BLaER1 (cell line): ENCODE data around the gene DAG1.

Experiments used
- H3K27ac ChIP-seq: shearing (Covaris generic); formaldehyde crosslinking; 2 replicates; pipeline ENCODE4 v1.8.1; 2022
- H3K27me3 ChIP-seq: shearing (Covaris generic); formaldehyde crosslinking; 2 replicates; pipeline ENCODE4 v1.8.1; 2022
- H3K36me3 ChIP-seq: shearing (Covaris generic); formaldehyde crosslinking; 2 replicates; pipeline ENCODE4 v1.8.1; 2022
- H3K4me1 ChIP-seq: shearing (Covaris generic); formaldehyde crosslinking; 2 replicates; pipeline ENCODE4 v1.8.1; 2022
- H3K4me2 ChIP-seq: shearing (Covaris generic); formaldehyde crosslinking; 2 replicates; pipeline ENCODE4 v1.8.1; 2022
- H3K4me3 ChIP-seq: shearing (Covaris generic); formaldehyde crosslinking; 2 replicates; pipeline ENCODE4 v1.8.1; 2022
- H3K9ac ChIP-seq: shearing (Covaris generic); formaldehyde crosslinking; 2 replicates; pipeline ENCODE4 v1.8.1; 2022
- H3K9me3 ChIP-seq: shearing (Covaris generic); formaldehyde crosslinking; 2 replicates; pipeline ENCODE4 v1.8.1; 2022
- H4K20me1 ChIP-seq: shearing (Covaris generic); formaldehyde crosslinking; 2 replicates; pipeline ENCODE4 v1.8.1; 2022
- Cebpa-rat ChIP-seq: shearing (Covaris generic); IDR thresholded peaks from 2 replicates; pipeline ENCODE4 v1.8.1; 2022

DAG1 gene

DNA sequence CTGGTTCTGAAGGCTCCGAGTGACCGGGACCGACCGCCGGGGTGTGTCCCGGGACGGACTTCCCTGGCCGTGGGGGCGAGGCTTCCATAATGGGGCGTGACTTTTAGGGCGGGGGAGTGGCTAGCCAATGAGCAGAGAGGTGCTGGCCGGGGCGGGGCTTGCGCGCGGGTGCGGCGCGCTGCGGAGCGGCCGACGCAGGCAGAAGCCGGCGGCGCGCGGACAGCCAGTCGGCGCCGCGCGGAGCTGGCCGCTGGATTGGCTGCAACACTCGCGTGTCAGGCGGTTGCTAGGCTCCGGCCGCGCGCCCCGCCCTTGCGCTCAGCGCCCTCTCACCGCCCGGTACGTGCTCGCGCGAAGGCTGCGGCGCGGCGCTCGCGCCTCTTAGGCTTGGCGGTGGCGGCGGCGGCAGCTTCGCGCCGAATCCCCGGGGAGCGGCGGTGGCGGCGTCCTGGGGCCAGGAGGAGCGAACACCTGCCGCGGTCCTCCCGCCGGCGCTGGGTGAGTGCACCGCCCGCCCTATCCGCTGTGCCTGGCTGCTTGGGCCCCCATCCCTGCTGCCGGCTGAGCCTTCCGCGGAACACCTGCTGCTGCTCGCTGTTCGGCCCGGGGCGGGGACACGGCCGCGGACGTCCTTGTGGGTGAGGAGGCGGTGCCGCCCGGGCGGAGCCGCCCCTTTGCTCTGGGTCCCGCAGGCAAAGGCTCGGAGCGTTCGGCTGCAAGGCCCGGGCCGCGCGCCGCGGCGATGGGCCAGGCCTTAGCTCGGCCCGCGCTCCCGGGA, at the start of gene DAG1:
Gene DAG1, plus strand, starts transcription at position 332 of the 778 bp plus-strand sequence. CDS start 40,268 bp downstream, outside the sequence.
- Histone ChIP-seq H3K36me3 (0 out of 2 replicates have a peak, but pooled peaks cover 10% of the 10 kb centered on the region), H3K4me1 (peaks cover 33% of the 10 kb centered on the region), H3K9me3 (0 out of 2 replicates have a peak, but pooled peaks cover 10% of the 10 kb centered on the region), H3K4me2 (peak within 1 kb of the TSS; percentile 92), H3K4me3 (peak within 1 kb of the TSS; percentile 82), H4K20me1 (peaks cover 20% of the 10 kb centered on the region), H3K9ac (peak within 1 kb of the TSS; percentile 92), H3K27me3 (no peaks in the 10 kb centered on the region), H3K27ac (peak within 1 kb of the TSS; percentile 89)
- TF ChIP-seq Cebpa-rat = no peak

DNA sequence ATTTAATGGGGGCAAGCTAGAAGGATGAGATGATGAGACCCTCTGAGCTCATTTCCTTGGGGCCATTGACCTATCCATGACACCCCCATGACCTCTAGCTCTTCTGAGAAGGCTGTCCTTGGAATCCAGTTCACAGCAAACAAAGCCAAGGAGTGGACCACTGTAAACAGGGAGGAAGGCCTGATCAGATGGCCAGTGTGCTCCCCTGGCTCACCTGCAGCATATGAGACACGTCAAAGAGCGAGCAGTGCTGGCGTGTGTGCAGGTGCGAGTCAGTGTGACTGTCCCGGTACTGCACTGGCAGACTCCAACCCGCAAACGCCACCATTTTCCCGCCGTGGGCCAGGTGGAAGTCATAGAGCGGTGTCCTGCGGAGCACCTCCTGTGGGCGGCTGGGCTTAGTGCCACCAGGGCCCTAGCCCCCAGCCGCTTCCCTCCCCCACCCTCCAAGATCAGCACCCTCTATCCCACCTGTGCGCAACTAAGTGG, 48.1 kb upstream of the DAG1 start:
- Histone ChIP-seq H3K27me3 (no peaks in the 10 kb centered on the region), H3K4me3 (peak overlapping the region; percentile 37; the same call in 1 of the 2 replicates), H3K27ac (peak overlapping the region; percentile 52), H3K4me2 (peak overlapping the region; percentile 64), H3K4me1 (peaks cover 75% of the 10 kb centered on the region), H3K9ac (peak overlapping the region; percentile 27; the same call in 1 of the 2 replicates), H3K36me3 (peaks cover 48% of the 10 kb centered on the region), H4K20me1 (no peaks in the 10 kb centered on the region), H3K9me3 (no peaks in the 10 kb centered on the region)
- no peak for TF ChIP-seq Cebpa-rat

DNA sequence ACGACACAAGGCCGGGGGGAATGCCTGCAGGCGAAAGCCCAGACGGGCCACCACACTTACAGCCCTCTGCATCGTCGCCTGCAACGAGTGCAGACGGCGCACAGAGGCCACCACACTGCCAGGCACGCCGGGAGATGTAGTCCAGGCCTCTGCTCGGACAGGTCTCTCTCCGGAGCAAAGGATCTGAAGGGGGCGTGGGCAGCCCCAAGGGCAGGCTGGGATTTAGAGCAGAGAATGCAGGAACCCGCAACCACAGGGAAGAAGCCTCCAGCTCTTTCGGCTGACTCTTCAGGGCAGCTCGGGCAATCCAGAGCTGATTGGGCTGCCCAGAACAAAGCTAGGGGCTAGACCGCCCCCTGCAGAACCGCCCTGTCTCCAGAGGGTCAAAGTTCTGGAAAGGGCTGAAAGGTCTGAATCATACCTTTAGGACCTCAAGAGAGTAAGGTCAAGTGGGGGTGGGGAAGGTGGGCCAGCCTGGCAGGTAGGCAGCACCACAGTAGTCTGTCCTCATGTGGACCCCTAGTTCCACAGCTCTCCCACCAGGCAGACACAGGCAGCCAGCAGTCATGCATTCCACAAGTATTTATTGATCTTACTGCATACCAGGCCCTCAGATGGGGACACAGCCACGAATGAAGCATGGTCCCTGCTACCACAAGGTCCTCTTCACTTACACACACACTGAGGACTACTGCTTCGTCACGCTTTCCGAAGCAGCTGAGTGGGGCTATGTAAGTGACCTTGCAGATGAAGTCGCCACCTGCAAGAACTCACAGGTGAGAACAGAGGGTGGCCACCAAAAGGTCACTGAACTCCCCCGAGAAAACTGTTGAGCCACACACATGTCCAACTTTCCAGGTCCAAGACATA, 47.5 kb upstream of the DAG1 start, which contains the start of gene AMT:
Gene AMT, minus strand, starts transcription at position 95 of the 870 bp plus-strand sequence. Its CDS starts 23 bp downstream, at position 72.
- peak within 1 kb of the TSS; percentile 64 for H3K4me2 ChIP-seq
- peak within 1 kb of the TSS; percentile 52 for H3K27ac ChIP-seq
- peaks cover 69% of the 10 kb centered on the region for H3K4me1 ChIP-seq
- no peaks in the 10 kb centered on the region for H3K9me3 ChIP-seq
- no peak for TF ChIP-seq Cebpa-rat
- peaks cover 48% of the 10 kb centered on the region for H3K36me3 ChIP-seq
- H3K4me3 ChIP-seq = peak within 1 kb of the TSS; percentile 37; the same call in 1 of the 2 replicates
- no peaks in the 10 kb centered on the region for H4K20me1 ChIP-seq
- no peaks in the 10 kb centered on the region for H3K27me3 ChIP-seq
- H3K9ac ChIP-seq = peak within 1 kb of the TSS; percentile 27; the same call in 1 of the 2 replicates

DNA sequence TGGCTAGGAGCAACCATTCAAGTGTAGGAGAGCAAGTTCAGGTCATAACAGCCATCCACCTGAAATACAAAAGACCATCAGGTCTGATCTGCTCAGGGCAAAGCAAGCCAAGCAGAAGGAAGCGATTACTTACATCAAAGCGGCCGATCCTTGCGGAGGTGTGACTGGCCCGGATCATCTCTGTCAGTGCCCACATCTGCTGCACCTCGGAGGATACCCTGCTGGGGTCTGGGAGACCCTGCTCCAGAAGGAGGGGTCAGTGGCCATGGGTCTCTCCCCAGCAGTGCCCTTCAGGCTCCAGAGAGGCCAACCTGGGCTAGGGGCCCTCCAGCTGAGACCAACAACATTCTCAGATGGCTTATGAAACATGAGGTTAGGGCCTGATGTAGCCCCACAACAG, 45.3 kb upstream of the DAG1 start:
- H3K4me2 ChIP-seq = peak overlapping the region; percentile 64
- H3K36me3 ChIP-seq = peaks cover 39% of the 10 kb centered on the region
- H3K9ac ChIP-seq = peak overlapping the region; percentile 17; the same call in 1 of the 2 replicates
- no peaks in the 10 kb centered on the region for H3K9me3 ChIP-seq
- no peaks in the 10 kb centered on the region for H4K20me1 ChIP-seq
- no peak overlapping the region for H3K4me3 ChIP-seq
- no peak for TF ChIP-seq Cebpa-rat
- peaks cover 64% of the 10 kb centered on the region for H3K4me1 ChIP-seq
- no peaks in the 10 kb centered on the region for H3K27me3 ChIP-seq
- H3K27ac ChIP-seq = peak overlapping the region; percentile 52

DNA sequence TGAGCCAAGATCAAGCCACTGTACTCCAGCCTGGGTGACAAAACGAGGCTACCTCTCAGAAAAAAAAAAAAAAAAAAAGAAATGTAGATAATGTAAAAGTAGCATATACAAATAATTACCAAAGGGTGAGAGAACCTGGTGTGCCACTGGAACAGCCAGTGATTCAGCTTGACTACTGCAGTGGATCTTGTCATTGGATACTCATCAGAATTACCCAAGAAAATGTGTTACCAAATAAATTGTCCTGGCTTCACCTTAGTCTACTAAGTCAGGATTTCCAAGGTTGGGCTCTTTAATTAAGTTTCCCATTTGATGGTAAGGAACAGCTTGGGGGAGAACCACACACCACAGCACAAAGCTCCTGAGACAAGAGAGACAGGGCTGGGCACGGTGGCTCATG, 42.5 kb upstream of the DAG1 start:
- H3K4me3 ChIP-seq = no peak overlapping the region
- H3K36me3 ChIP-seq = peaks cover 17% of the 10 kb centered on the region
- no peaks in the 10 kb centered on the region for H4K20me1 ChIP-seq
- peaks cover 57% of the 10 kb centered on the region for H3K4me1 ChIP-seq
- no peaks in the 10 kb centered on the region for H3K9me3 ChIP-seq
- H3K9ac ChIP-seq = no peak overlapping the region
- no peak overlapping the region for H3K4me2 ChIP-seq
- no peak for TF ChIP-seq Cebpa-rat
- H3K27ac ChIP-seq = no peak overlapping the region
- no peaks in the 10 kb centered on the region for H3K27me3 ChIP-seq

DNA sequence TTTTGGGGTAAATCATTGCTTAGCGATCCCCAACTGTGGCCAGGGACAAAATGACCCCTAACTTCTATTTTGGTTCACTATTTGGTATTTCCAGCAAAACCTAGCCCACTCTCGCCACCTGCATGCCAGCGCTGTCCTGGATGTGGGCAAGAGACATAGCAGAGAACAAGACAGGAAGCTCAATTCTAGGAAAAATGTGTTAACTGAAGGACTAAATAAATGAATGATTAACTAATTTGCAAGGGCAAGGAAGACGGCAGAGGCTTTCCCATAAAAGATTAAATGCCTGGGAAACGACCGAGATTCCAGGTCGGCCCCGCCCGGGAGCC, 41.4 kb upstream of the DAG1 start:
- TF ChIP-seq Cebpa-rat = no peak
- peak overlapping the region; percentile 92 for H3K27ac ChIP-seq

DNA sequence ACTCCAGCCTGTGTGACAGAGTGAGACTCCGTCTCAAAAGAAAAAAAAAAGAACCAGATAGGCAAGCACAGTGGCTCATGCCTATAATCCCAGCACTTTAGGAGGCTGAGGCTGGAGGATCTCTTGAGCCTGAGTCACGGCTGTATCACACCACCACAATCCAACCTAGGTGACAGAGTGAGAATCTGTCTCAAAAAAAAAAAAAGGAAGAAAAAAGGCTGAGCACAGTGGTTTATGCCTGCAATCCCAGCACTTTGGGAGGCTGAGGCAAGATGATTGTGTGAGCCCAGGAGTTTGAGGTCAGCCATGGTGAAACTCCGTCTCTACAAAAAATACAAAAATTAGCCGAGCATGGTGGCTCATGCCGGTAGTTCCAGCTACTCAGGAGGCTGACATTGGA, 35.3 kb upstream of the DAG1 start:
- no peak overlapping the region for H3K27ac ChIP-seq
- no peaks in the 10 kb centered on the region for H4K20me1 ChIP-seq
- no peak overlapping the region for H3K4me2 ChIP-seq
- no peak for TF ChIP-seq Cebpa-rat
- H3K4me1 ChIP-seq = peaks cover 11% of the 10 kb centered on the region
- H3K36me3 ChIP-seq = no peaks in the 10 kb centered on the region
- H3K9me3 ChIP-seq = no peaks in the 10 kb centered on the region
- no peak overlapping the region for H3K4me3 ChIP-seq
- no peak overlapping the region for H3K9ac ChIP-seq
- no peaks in the 10 kb centered on the region for H3K27me3 ChIP-seq

More for the DNA sequence above, 41.4 kb upstream of the DAG1 start:
- no peaks in the 10 kb centered on the region for H3K9me3 ChIP-seq
- peak overlapping the region; percentile 92 for H3K4me2 ChIP-seq
- H3K36me3 ChIP-seq = peaks cover 17% of the 10 kb centered on the region
- peak overlapping the region; percentile 83 for H3K9ac ChIP-seq
- no peaks in the 10 kb centered on the region for H4K20me1 ChIP-seq
- peaks cover 46% of the 10 kb centered on the region for H3K4me1 ChIP-seq
- H3K27me3 ChIP-seq = no peaks in the 10 kb centered on the region
- H3K4me3 ChIP-seq = peak overlapping the region; percentile 69

DNA sequence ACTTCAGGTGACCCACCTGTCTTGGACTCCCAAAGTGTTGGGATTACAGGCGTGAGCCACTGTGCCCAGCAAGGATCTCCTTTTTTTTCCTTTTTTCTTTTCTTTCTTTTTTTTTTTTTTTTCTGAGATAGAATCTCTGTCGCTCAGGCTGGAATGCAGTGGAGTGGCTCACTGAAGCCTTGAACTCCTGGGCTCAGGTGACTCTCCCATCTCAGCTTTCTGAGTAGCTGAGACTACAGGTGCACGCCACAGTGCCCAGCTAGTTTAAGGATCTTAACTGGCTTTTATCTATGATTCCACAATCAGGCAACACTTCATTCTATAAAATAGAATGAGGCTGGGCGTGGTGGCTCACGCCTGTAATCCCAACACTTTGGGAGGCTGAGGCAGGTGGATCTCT, 24.7 kb upstream of the DAG1 start:
- Histone ChIP-seq H3K9ac (no peak overlapping the region), H3K36me3 (no peaks in the 10 kb centered on the region), H3K9me3 (no peaks in the 10 kb centered on the region), H3K4me3 (no peak overlapping the region), H3K27ac (peak overlapping the region; percentile 88), H3K4me2 (peak overlapping the region; percentile 82; the same call in 1 of the 2 replicates), H4K20me1 (no peaks in the 10 kb centered on the region), H3K27me3 (no peaks in the 10 kb centered on the region), H3K4me1 (peaks cover 62% of the 10 kb centered on the region)
- no peak for TF ChIP-seq Cebpa-rat

DNA sequence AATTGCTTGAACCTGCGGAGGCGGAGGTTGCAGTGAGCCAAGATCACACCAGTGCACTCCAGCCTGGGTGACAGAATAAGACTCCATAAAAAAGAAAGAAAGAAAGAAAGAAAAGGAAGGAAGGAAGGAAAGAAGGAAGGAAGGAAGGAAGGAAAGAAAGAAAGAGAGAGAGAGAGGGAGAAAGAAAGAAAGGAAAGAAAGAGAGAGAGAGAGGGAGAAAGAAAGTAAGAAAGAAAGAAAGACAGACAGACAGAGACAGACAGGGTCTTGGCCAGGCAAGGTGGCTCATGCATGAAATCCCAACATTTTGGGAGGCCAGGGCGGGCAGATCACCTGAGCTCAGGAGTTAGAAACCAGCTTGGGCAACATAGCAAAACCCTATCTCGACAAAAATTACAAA, 16.4 kb upstream of the DAG1 start:
- Histone ChIP-seq H3K9ac (peak overlapping the region; percentile 26; the same call in 1 of the 2 replicates), H3K9me3 (no peaks in the 10 kb centered on the region), H3K36me3 (no peaks in the 10 kb centered on the region), H3K27me3 (no peaks in the 10 kb centered on the region), H3K4me2 (peak overlapping the region; percentile 48), H3K4me3 (no peak overlapping the region), H3K4me1 (peaks cover 26% of the 10 kb centered on the region), H4K20me1 (no peaks in the 10 kb centered on the region), H3K27ac (no peak overlapping the region)
- TF ChIP-seq Cebpa-rat = no peak
